HG02943 (cell line): ENCODE measurements around the gene ORC1.

Source experiments
- ATAC-seq: cut with Tn5 transposase; IDR thresholded peaks from one replicate; pipeline ENCODE4 v1.9.1; 2021; ENCODE audit warnings: mild to moderate bottlenecking, low read depth, moderate library complexity; ENCODE audit not compliant: unreplicated experiment

Gene ORC1

GRCh38 chr1:52348704-52349300, 55.4 kb downstream of the ORC1 start:
- no peak for ATAC-seq

GRCh38 chr1:52346653-52347052, 57.6 kb downstream of the ORC1 start:
- ATAC-seq = no peak

GRCh38 chr1:52345252-52345651, 59.0 kb downstream of the ORC1 start:
- no peak for ATAC-seq

- ATAC-seq = no peak
Observed at GRCh38 chr1:52343979-52344378, 60.2 kb downstream of the ORC1 start.

- ATAC-seq = no peak
Observed at GRCh38 chr1:52341655-52342260, 62.5 kb downstream of the ORC1 start.

GRCh38 chr1:52337439-52337838, 66.8 kb downstream of the ORC1 start:
- no peak for ATAC-seq

- ATAC-seq = no peak
Observed at GRCh38 chr1:52334906-52335528, 69.2 kb downstream of the ORC1 start.

- no peak for ATAC-seq
Observed at GRCh38 chr1:52332411-52332810, 71.8 kb downstream of the ORC1 start.

GRCh38 chr1:52328615-52329014, 75.6 kb downstream of the ORC1 start:
- no peak for ATAC-seq

- ATAC-seq = no peak
Observed at GRCh38 chr1:52325786-52326185, 78.4 kb downstream of the ORC1 start.

- no peak for ATAC-seq
Observed at GRCh38 chr1:52323731-52324130, 80.5 kb downstream of the ORC1 start.
